H9 (cell line): ENCODE measurements around the gene HAGH. TPM values are rescaled to one million over a fixed set of nuclear protein-coding genes. Genes with fewer than 3 reads are reported as not detected.

Experiments used
- DNase-seq: peaks from one replicate; pipeline ENCODE4 v3.0.0-alpha.2; 2017
- H2AFZ ChIP-seq: one replicate; pipeline ENCODE4 v1.6.1; 2013; ENCODE audit warnings: mild to moderate bottlenecking, low read length, control low read depth, moderate library complexity
- H2AK5ac ChIP-seq: 2 replicates; pipeline ENCODE4 v1.6.1; 2013; ENCODE audit warnings: low read length, control low read depth, mixed read lengths; ENCODE audit not compliant: insufficient read length
- H2BK120ac ChIP-seq: one replicate; pipeline ENCODE4 v1.6.1; 2013; ENCODE audit warnings: low read depth, mild to moderate bottlenecking, low read length, control low read depth, inconsistent platforms; ENCODE audit not compliant: poor library complexity, severe bottlenecking
- H2BK12ac ChIP-seq: 2 replicates; pipeline ENCODE4 v1.6.1; 2013; ENCODE audit warnings: low read length, control low read depth, mixed read lengths, low read depth; ENCODE audit not compliant: insufficient read length
- H2BK15ac ChIP-seq: 2 replicates; pipeline ENCODE4 v1.6.1; 2013; ENCODE audit warnings: low read depth, low read length, control low read depth
- H2BK20ac ChIP-seq: one replicate; pipeline ENCODE4 v1.6.1; 2013; ENCODE audit warnings: low read depth, mild to moderate bottlenecking, low read length, control low read depth, inconsistent platforms; ENCODE audit not compliant: poor library complexity, severe bottlenecking
- H2BK5ac ChIP-seq: 2 replicates; pipeline ENCODE4 v1.6.1; 2013; ENCODE audit warnings: low read length, control low read depth, mixed read lengths; ENCODE audit not compliant: insufficient read length
- H3K14ac ChIP-seq: 2 replicates; pipeline ENCODE4 v1.6.1; 2013; ENCODE audit warnings: low read length, control low read depth; ENCODE audit not compliant: insufficient read depth
- H3K18ac ChIP-seq: 2 replicates; pipeline ENCODE4 v1.6.1; 2013; ENCODE audit warnings: low read depth, mild to moderate bottlenecking, mixed read lengths, low read length, control low read depth; ENCODE audit not compliant: insufficient read length
- H3K23ac ChIP-seq: 2 replicates; pipeline ENCODE4 v1.6.1; 2013; ENCODE audit warnings: low read length, control low read depth, mixed read lengths, low read depth; ENCODE audit not compliant: insufficient read length
- H3K23me2 ChIP-seq: 2 replicates; pipeline ENCODE4 v1.6.1; 2013; ENCODE audit warnings: low read depth, mild to moderate bottlenecking, mixed read lengths, low read length, control low read depth; ENCODE audit not compliant: insufficient read length, poor library complexity, severe bottlenecking
- H3K27ac ChIP-seq: 2 replicates; pipeline ENCODE4 v1.5.1; 2013; ENCODE audit warnings: low read length, control low read depth, mixed read lengths, low read depth; ENCODE audit not compliant: insufficient read length
- H3K27me3 ChIP-seq: 2 replicates; pipeline ENCODE4 v1.6.1; 2013; ENCODE audit warnings: low read length, control low read depth, inconsistent platforms; ENCODE audit not compliant: insufficient read depth
- H3K4ac ChIP-seq: 2 replicates; pipeline ENCODE4 v1.6.1; 2013; ENCODE audit warnings: low read depth, mild to moderate bottlenecking, control low read depth, inconsistent platforms, low read length, moderate library complexity
- H3K4me1 ChIP-seq: 2 replicates; pipeline ENCODE4 v1.6.1; 2013; ENCODE audit warnings: low read length, control low read depth, inconsistent platforms; ENCODE audit not compliant: insufficient read depth
- H3K4me2 ChIP-seq: 2 replicates; pipeline ENCODE4 v1.6.1; 2013; ENCODE audit warnings: low read length, control low read depth, mixed read lengths; ENCODE audit not compliant: insufficient read length, insufficient read depth
- H3K56ac ChIP-seq: 2 replicates; pipeline ENCODE4 v1.6.1; 2013; ENCODE audit warnings: low read depth, mild to moderate bottlenecking, mixed read lengths, low read length, control low read depth; ENCODE audit not compliant: insufficient read length
- H3K79me1 ChIP-seq: 2 replicates; pipeline ENCODE4 v1.6.1; 2013; ENCODE audit warnings: low read depth, mild to moderate bottlenecking, moderate library complexity, low read length, control low read depth, inconsistent platforms; ENCODE audit not compliant: insufficient read depth, poor library complexity, severe bottlenecking
- H3K79me2 ChIP-seq: 2 replicates; pipeline ENCODE4 v1.6.1; 2013; ENCODE audit warnings: low read length, control low read depth, inconsistent platforms; ENCODE audit not compliant: insufficient read depth
- H3K9ac ChIP-seq: 2 replicates; pipeline ENCODE4 v1.6.1; 2013; ENCODE audit warnings: low read length, control low read depth, mixed read lengths; ENCODE audit not compliant: insufficient read length; ENCODE audit errors: extremely low read depth
- H3K9me3 ChIP-seq: one replicate; pipeline ENCODE4 v1.6.1; 2013; ENCODE audit warnings: low read depth, low read length, inconsistent platforms; ENCODE audit not compliant: control insufficient read depth
- H3T11ph ChIP-seq: one replicate; pipeline ENCODE4 v1.6.1; 2013; ENCODE audit warnings: mild to moderate bottlenecking, low read length, control low read depth, inconsistent platforms
- H4K20me1 ChIP-seq: one replicate; pipeline ENCODE4 v1.6.1; 2013; ENCODE audit not compliant: control insufficient read depth, insufficient read length, insufficient read depth
- H4K5ac ChIP-seq: 2 replicates; pipeline ENCODE4 v1.6.1; 2013; ENCODE audit warnings: low read depth, mild to moderate bottlenecking, mixed read lengths, low read length, control low read depth; ENCODE audit not compliant: insufficient read length
- H4K8ac ChIP-seq: replicated peaks from 2 replicates; pipeline ENCODE4 v1.6.1; 2013; ENCODE audit warnings: low read length, control low read depth, mixed read lengths, low read depth; ENCODE audit not compliant: insufficient read length
- H4K91ac ChIP-seq: 2 replicates; pipeline ENCODE4 v1.6.1; 2013; ENCODE audit warnings: low read depth, mild to moderate bottlenecking, moderate library complexity, mixed read lengths, low read length, control low read depth; ENCODE audit not compliant: insufficient read length
- H3K27ac Mint-ChIP-seq, 3 experiments: 2 replicates in 2 of 3; 3 replicates in 1 of 3; pipeline ENCODE4 v1.8.0; 2020 to 2021; ENCODE audit warnings: mixed read lengths in 3 of 3, mild to moderate bottlenecking in 1 of 3, moderate library complexity in 1 of 3
- H3K27me3 Mint-ChIP-seq: 2 replicates; pipeline ENCODE4 v1.8.0; 2021; ENCODE audit warnings: low read depth, mild to moderate bottlenecking, moderate library complexity, mixed read lengths
- H3K36me3 Mint-ChIP-seq, 3 experiments: 2 replicates in 2 of 3; 3 replicates in 1 of 3; pipeline ENCODE4 v1.8.0; 2020 to 2021; ENCODE audit warnings: low read depth in 3 of 3, mixed read lengths in 3 of 3; ENCODE audit not compliant: insufficient read depth in 1 of 3
- H3K4me1 Mint-ChIP-seq, 2 experiments: 2 replicates each; pipeline ENCODE4 v1.8.0; 2020; ENCODE audit warnings: mixed read lengths in 2 of 2
- H3K4me3 Mint-ChIP-seq, 2 experiments: 2 replicates in 1 of 2; 3 replicates in 1 of 2; pipeline ENCODE4 v1.8.0; 2020 to 2021; ENCODE audit warnings: mild to moderate bottlenecking in 2 of 2, mixed read lengths in 2 of 2, moderate library complexity in 1 of 2
- H3K9me3 Mint-ChIP-seq, 2 experiments: 2 replicates in 1 of 2; 3 replicates in 1 of 2; pipeline ENCODE4 v1.8.0; 2020; ENCODE audit warnings: mild to moderate bottlenecking in 2 of 2, mixed read lengths in 2 of 2, moderate library complexity in 1 of 2
- CTCF ChIP-seq: fragments of 200-600 bp; sonication (generic); conservative IDR thresholded peaks from 3 replicates; pipeline ENCODE4 v1.8.0; 2021; ENCODE audit warnings: antibody characterized with exemption, mild to moderate bottlenecking
- WGBS: extraction: QIAGEN DNeasy Blood & Tissue Kit; methylation state at CpG from one replicate; pipeline ENCODE4 v1.1.7; 2013; ENCODE audit warnings: missing lambda C conversion rate, low lambda C conversion rate, mixed read lengths; ENCODE audit not compliant: insufficient read length; ENCODE audit errors: extremely low coverage; 5-methylcytosine and 5-hydroxymethylcytosine counted together
- total RNA-seq: library from RNA; stranded (reverse); gene quantifications from 2 replicates; pipeline ENCODE4 v1.2.1, GENCODE V29; 2021

The HAGH gene
- total RNA-seq, 1 experiment from 2014 or later, result 30.0 TPM

- Histone ChIP-seq H3K9me3 (no peaks in the 10 kb centered on the region), H3K14ac (no peak overlapping the region), H2BK5ac (no peak overlapping the region), H3K4ac (no peak overlapping the region), H3T11ph (no peak overlapping the region), H2AFZ (no peak overlapping the region), H2BK12ac (no peak overlapping the region), H4K20me1 (no peaks in the 10 kb centered on the region), H2BK15ac (no peak overlapping the region), H3K27me3 (no peaks in the 10 kb centered on the region; the same call in 1 of the 2 replicates), H3K4me1 (no peaks in the 10 kb centered on the region), H3K4me2 (no peak overlapping the region), H3K27ac (no peak overlapping the region), H4K8ac (no peak overlapping the region), H4K91ac (no peak overlapping the region), H3K9ac (no peak overlapping the region), H3K18ac (no peak overlapping the region), H3K23me2 (no peaks in the 10 kb centered on the region), H3K56ac (no peak overlapping the region), H2BK120ac (no peak overlapping the region), H3K79me1 (no peaks in the 10 kb centered on the region), H3K79me2 (no peaks in the 10 kb centered on the region; the same call in 1 of the 2 replicates), H4K5ac (no peak overlapping the region), H3K23ac (no peak overlapping the region), H2BK20ac (no peak overlapping the region), H2AK5ac (no peak overlapping the region)
- no peak for DNase-seq
- Mint-ChIP-seq H3K9me3 (peaks cover 0 to 2% of the 10 kb centered on the region in 2 experiments; a peak in 1 of 5 replicates), H3K36me3 (peaks cover 0 to 3% (median 0%) of the 10 kb centered on the region in 3 experiments; a peak in 1 of 7 replicates), H3K27ac (no peak overlapping the region), H3K27me3 (peaks cover 39% of the 10 kb centered on the region), H3K4me3 (no peak overlapping the region), H3K4me1 (peaks cover 2 to 3% of the 10 kb centered on the region in 2 experiments; a peak in 1 of 4 replicates)
- no peak for TF ChIP-seq CTCF
- WGBS, result no CpG with 5 or more reads among the region's 9 CpGs
These were observed 43.9 kb upstream of the HAGH start for GRCh38 chr16:1870365-1871082.
